Measurements from ENCODE around the gene HECW1. TPM values are rescaled to one million over a fixed set of nuclear protein-coding genes. Genes with fewer than 3 reads are reported as not detected.

HECW1 gene
- total RNA-seq, 4 donors from 2014 or later = 0.06 to 0.99 (median 0.27) TPM

GRCh38 chr7:43117861-43118260, 5.4 kb downstream of the HECW1 start:
- no peaks in the 10 kb centered on the region for H3K36me3 ChIP-seq
- H3K4me1 ChIP-seq = peaks cover 11 to 14% (median 14%) of the 10 kb centered on the region in 4 donors
- H3K4me3 ChIP-seq = no peak overlapping the region
- TF ChIP-seq CTCF (IDR thresholded peaks at IDR 0.05) = no peak
- H3K27ac ChIP-seq (replicated peaks in 1 of 4) = no peak overlapping the region
- 90% methylated on average over 4 of the region's 4 CpGs for WGBS
- no peaks in the 10 kb centered on the region for H3K9me3 ChIP-seq
- intact Hi-C loops (cut with DNase I) = no loop called here
- H3K27me3 ChIP-seq = peaks cover 5 to 82% (median 29%) of the 10 kb centered on the region in 4 donors
- no peak for DNase-seq (ENCODE audit: extremely low spot score)

GRCh38 chr7:43118313-43118712, 5.9 kb downstream of the HECW1 start:
- no peak overlapping the region for H3K27ac ChIP-seq (replicated peaks in 1 of 4)
- H3K4me1 ChIP-seq = peaks cover 7 to 9% (median 9%) of the 10 kb centered on the region in 4 donors
- no peak overlapping the region for H3K4me3 ChIP-seq
- H3K9me3 ChIP-seq = no peaks in the 10 kb centered on the region
- no peak for DNase-seq (ENCODE audit: extremely low spot score)
- 71% methylated on average over 4 of the region's 4 CpGs for WGBS
- TF ChIP-seq EP300 (IDR thresholded peaks at IDR 0.05) (no peak), POLR2A (IDR thresholded peaks at IDR 0.05; ENCODE audit: low read depth) (no peak), CTCF (IDR thresholded peaks at IDR 0.05) (no peak), POLR2AphosphoS5 (IDR thresholded peaks at IDR 0.05) (no peak)
- H3K36me3 ChIP-seq = no peaks in the 10 kb centered on the region
- intact Hi-C loops (cut with DNase I) = no loop called here
- H3K27me3 ChIP-seq = peaks cover under 1 to 78% (median 25%) of the 10 kb centered on the region in 4 donors

- WGBS = 43% methylated on average over 12 of the region's 12 CpGs
- intact Hi-C loops (cut with DNase I) = no loop called here
- peaks cover 0 to 66% (median 13%) of the 10 kb centered on the region in 4 donors for H3K27me3 ChIP-seq
These were observed 7.1 kb downstream of the HECW1 start for GRCh38 chr7:43119371-43120075.

GRCh38 chr7:43121973-43122372, 9.5 kb downstream of the HECW1 start:
- DNase-seq (ENCODE audit: extremely low spot score) = peak; percentile 80
- TF ChIP-seq CTCF (IDR thresholded peaks at IDR 0.05) (no peak), POLR2AphosphoS5 (IDR thresholded peaks at IDR 0.05) (no peak), EP300 (IDR thresholded peaks at IDR 0.05) (no peak), POLR2A (IDR thresholded peaks at IDR 0.05; ENCODE audit: low read depth) (no peak)
- H3K9me3 ChIP-seq = no peaks in the 10 kb centered on the region
- 91% methylated on average over 6 of the region's 6 CpGs for WGBS
- H3K36me3 ChIP-seq = no peaks in the 10 kb centered on the region
- H3K27ac ChIP-seq (replicated peaks in 1 of 4) = no peak overlapping the region
- no peaks in the 10 kb centered on the region for H3K4me1 ChIP-seq
- intact Hi-C loops (cut with DNase I) = no loop called here
- peaks cover 0 to 47% (median 0%) of the 10 kb centered on the region in 4 donors for H3K27me3 ChIP-seq
- no peak overlapping the region for H3K4me3 ChIP-seq

More at GRCh38 chr7:43119371-43120075, 7.1 kb downstream of the HECW1 start:
- Histone ChIP-seq H3K9me3 (no peaks in the 10 kb centered on the region), H3K27ac (replicated peaks in 1 of 4) (no peak overlapping the region), H3K4me3 (no peak overlapping the region), H3K36me3 (no peaks in the 10 kb centered on the region), H3K4me1 (no peaks in the 10 kb centered on the region)
- TF ChIP-seq POLR2AphosphoS5 (IDR thresholded peaks at IDR 0.05) (no peak), POLR2A (IDR thresholded peaks at IDR 0.05; ENCODE audit: low read depth) (no peak), EP300 (IDR thresholded peaks at IDR 0.05) (no peak), CTCF (IDR thresholded peaks at IDR 0.05) (no peak)
- no peak for DNase-seq (ENCODE audit: extremely low spot score)

- H3K27ac ChIP-seq (replicated peaks in 1 of 4) = no peak overlapping the region
- no peaks in the 10 kb centered on the region for H3K9me3 ChIP-seq
- H3K4me3 ChIP-seq = no peak overlapping the region
- peak; percentile 64 for DNase-seq (ENCODE audit: extremely low spot score)
- no peak for TF ChIP-seq POLR2AphosphoS5 (IDR thresholded peaks at IDR 0.05)
- no peak for TF ChIP-seq CTCF (IDR thresholded peaks at IDR 0.05)
- no peak for TF ChIP-seq EP300 (IDR thresholded peaks at IDR 0.05)
- no peak for TF ChIP-seq POLR2A (IDR thresholded peaks at IDR 0.05; ENCODE audit: low read depth)
- peaks cover 0 to 35% (median 0%) of the 10 kb centered on the region in 4 donors for H3K27me3 ChIP-seq
- intact Hi-C loops (cut with DNase I) = no loop called here
- H3K36me3 ChIP-seq = no peaks in the 10 kb centered on the region
- no peaks in the 10 kb centered on the region for H3K4me1 ChIP-seq
- WGBS = 54% methylated on average over 1 of the region's 1 CpG
These were observed 11.0 kb downstream of the HECW1 start for GRCh38 chr7:43123457-43123856.

All from esophagus muscularis mucosa (tissue), 4 donors.